Sigmoid colon (tissue), 7 donors: ENCODE data around the gene TEK. TPM values are rescaled to one million over a fixed set of nuclear protein-coding genes. Genes with fewer than 3 reads are reported as not detected.
A peak's percentile ranks its signal among the peaks of the same experiment; 100 is the strongest.

Source experiments
- DNase-seq: peaks from one replicate; pipeline ENCODE4 v3.0.0-alpha.2; 2019
- H3K27ac ChIP-seq, 4 donors: fragments of 200-600 bp; sonication (generic); one replicate each; pipeline ENCODE4 v1.5.1; 2016 to 2019; ENCODE audit warnings: mild to moderate bottlenecking in 1 of 4
- H3K27me3 ChIP-seq, 3 donors: fragments of 200-600 bp; sonication (generic); one replicate each; pipeline ENCODE4 v1.5.1; 2019; ENCODE audit warnings: mild to moderate bottlenecking in 1 of 3
- H3K36me3 ChIP-seq, 4 donors: fragments of 200-600 bp; sonication (generic); one replicate each; pipeline ENCODE4 v1.5.1; 2016 to 2019
- H3K4me1 ChIP-seq, 4 donors: fragments of 200-600 bp; sonication (generic); one replicate each; pipeline ENCODE4 v1.5.1; 2017 to 2019
- H3K4me3 ChIP-seq, 4 donors: fragments of 200-600 bp; sonication (generic); one replicate each; pipeline ENCODE4 v1.5.1; 2017 to 2019; ENCODE audit warnings: mild to moderate bottlenecking in 2 of 4, moderate library complexity in 1 of 4
- H3K9me3 ChIP-seq, 4 donors: fragments of 200-600 bp in 3 of 4; sonication (generic) in 3 of 4; one replicate each; pipeline versions ENCODE4 v1.5.1 to v1.6.1; 2013 to 2019
- CTCF ChIP-seq, 4 experiments: fragments of 450-650 bp in 3 of 4; fragments of 200-600 bp in 1 of 4; IDR thresholded peaks; one replicate each; pipeline ENCODE4 v1.5.1; 2016 to 2019; ENCODE audit warnings: antibody characterized with exemption in 4 of 4, mild to moderate bottlenecking in 3 of 4, moderate library complexity in 2 of 4
- EP300 ChIP-seq, 4 donors: sonication (generic); formaldehyde crosslinking; IDR thresholded peaks; one replicate each; pipeline ENCODE4 v1.6.1; 2017; ENCODE audit warnings: antibody characterized with exemption in 4 of 4
- POLR2A ChIP-seq, 2 donors: fragments of 450-650 bp; IDR thresholded peaks; one replicate each; pipeline ENCODE4 v1.6.1; 2016; ENCODE audit warnings: antibody characterized with exemption in 2 of 2, mild to moderate bottlenecking in 2 of 2, moderate library complexity in 2 of 2
- POLR2AphosphoS5 ChIP-seq, 4 donors: sonication (generic); formaldehyde crosslinking; IDR thresholded peaks; one replicate each; pipeline ENCODE4 v1.6.1; 2017; ENCODE audit warnings: antibody characterized with exemption in 4 of 4
- WGBS, 2 donors: extraction: QIAGEN DNeasy Blood & Tissue Kit; methylation state at CpG; one replicate each; pipeline ENCODE4 v1.1.7; 2013; 5-methylcytosine and 5-hydroxymethylcytosine counted together
- intact Hi-C: fragments of 100-400 bp; cut with DNase I; formaldehyde crosslinking; loops from one replicate; pipeline ENCODE4 v1.15.1; 2023
- polyA plus RNA-seq, 3 donors: library from polyadenylated mRNA; stranded (reverse); fragments of 200-250 nt; gene quantifications; one replicate each; pipeline ENCODE4 v1.2.3, GENCODE V29; 2013
- total RNA-seq, 4 donors: library from RNA; depleted of rRNA; stranded (reverse); fragments of >200 nt; gene quantifications; one replicate each; pipeline ENCODE4 v1.1.0, GENCODE V29; 2016
- donor health status: healthy with polysubstance abuse.
- donor health status: Bipolar disorder and iron deficiency.
- donor health status: healthy.

Gene TEK
- total and polyA plus RNA-seq, 7 donors, result 0.23 to 11.1 (median 5.8) TPM

- 83 to 92% methylated on average over 2 of the region's 2 CpGs for WGBS, 2 donors
These were observed 93.0 kb downstream of the TEK start for GRCh38 chr9:27202056-27202455.

DNA sequence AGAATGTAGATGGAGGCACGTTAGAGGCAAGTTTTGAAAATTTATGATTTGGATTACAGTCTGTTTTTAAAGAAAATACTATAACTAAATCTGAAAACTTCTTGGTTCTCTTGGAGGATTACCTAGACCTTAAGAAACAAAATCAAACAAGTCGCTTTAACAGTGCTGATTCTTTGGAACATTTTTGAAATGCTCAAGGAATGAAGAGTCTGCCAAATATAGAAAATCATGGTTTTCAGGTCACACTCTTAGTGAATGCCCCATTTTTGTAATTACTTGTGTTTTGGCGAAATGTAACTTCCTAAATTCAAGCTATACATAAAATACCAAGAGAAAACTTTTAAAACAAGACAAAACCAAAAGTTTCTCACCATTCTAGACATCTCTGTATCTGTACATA, 94.8 kb downstream of the TEK start:
- no peak overlapping the region for H3K27ac ChIP-seq
- no peak overlapping the region for H3K4me3 ChIP-seq
- TF ChIP-seq CTCF (IDR thresholded peaks at IDR 0.05) (no peak), EP300 (IDR thresholded peaks at IDR 0.05) (no peak), POLR2A (IDR thresholded peaks at IDR 0.05) (no peak), POLR2AphosphoS5 (IDR thresholded peaks at IDR 0.05) (no peak)
- H3K4me1 ChIP-seq, result peaks cover 0 to 8% (median 0%) of the 10 kb centered on the region in 4 donors
- DNase-seq, result no peak
- H3K9me3 ChIP-seq, result no peaks in the 10 kb centered on the region
- intact Hi-C loops, result no loop called here
- H3K27me3 ChIP-seq, result no peaks in the 10 kb centered on the region
- 86% methylated on average over 3 of the region's 3 CpGs for WGBS, 2 donors
- no peaks in the 10 kb centered on the region for H3K36me3 ChIP-seq

More at GRCh38 chr9:27202056-27202455, 93.0 kb downstream of the TEK start:
- intact Hi-C loops, result no loop called here
- DNase-seq, result no peak
- Histone ChIP-seq H3K4me3 (no peak overlapping the region), H3K27ac (no peak overlapping the region), H3K36me3 (no peaks in the 10 kb centered on the region), H3K9me3 (no peaks in the 10 kb centered on the region), H3K4me1 (no peaks in the 10 kb centered on the region), H3K27me3 (no peaks in the 10 kb centered on the region)
- TF ChIP-seq CTCF (IDR thresholded peaks at IDR 0.05) (no peak), EP300 (IDR thresholded peaks at IDR 0.05) (no peak), POLR2A (IDR thresholded peaks at IDR 0.05) (no peak), POLR2AphosphoS5 (IDR thresholded peaks at IDR 0.05) (no peak)

- intact Hi-C loops, result no loop called here
- no peak for TF ChIP-seq CTCF (IDR thresholded peaks at IDR 0.05)
- no peak for TF ChIP-seq POLR2AphosphoS5 (IDR thresholded peaks at IDR 0.05)
- TF ChIP-seq POLR2A (IDR thresholded peaks at IDR 0.05), result no peak
- no peak for TF ChIP-seq EP300 (IDR thresholded peaks at IDR 0.05)
- Histone ChIP-seq H3K36me3 (no peaks in the 10 kb centered on the region), H3K27me3 (no peaks in the 10 kb centered on the region), H3K4me3 (no peak overlapping the region), H3K9me3 (no peaks in the 10 kb centered on the region), H3K27ac (peak overlapping the region in 1 of 4 donors; percentile 30), H3K4me1 (peaks cover 0 to 16% (median 3%) of the 10 kb centered on the region in 4 donors)
- 86 to 87% methylated on average over 4 of the region's 4 CpGs for WGBS, 2 donors
- no peak for DNase-seq
These were observed 95.6 kb downstream of the TEK start for GRCh38 chr9:27204578-27204977.

- H3K27ac ChIP-seq, result peak overlapping the region in 1 of 4 donors; percentile 40
These were observed 96.2 kb downstream of the TEK start for GRCh38 chr9:27205198-27205597.

DNA sequence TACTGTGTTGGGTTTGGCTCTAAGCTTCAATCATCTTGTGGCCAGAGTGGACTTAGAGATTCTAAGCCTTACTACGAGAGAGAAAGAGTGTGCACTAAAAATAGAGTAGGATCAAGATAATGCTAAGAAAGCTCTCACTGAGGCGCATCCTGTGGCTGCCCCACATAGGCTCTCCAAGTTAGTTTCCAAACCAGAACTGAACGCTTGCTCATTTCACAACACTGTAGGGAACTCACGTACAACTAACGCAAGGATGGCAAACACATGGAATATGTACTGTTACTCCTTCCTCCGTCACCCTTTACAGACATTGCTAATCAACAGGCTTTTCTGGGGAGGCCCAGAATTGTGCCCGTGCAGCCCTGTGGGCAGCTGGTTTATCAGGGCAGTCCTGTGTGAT, 97.0 kb downstream of the TEK start:
- H3K4me3 ChIP-seq, result no peak overlapping the region
- WGBS, 2 donors, result 88% methylated on average over 7 of the region's 7 CpGs
- DNase-seq, result no peak
- peak overlapping the region in 2 of 4 donors; percentile 32 to 40 for H3K27ac ChIP-seq
- no peaks in the 10 kb centered on the region for H3K36me3 ChIP-seq
- H3K4me1 ChIP-seq, result peaks cover 0 to 16% (median 3%) of the 10 kb centered on the region in 4 donors
- H3K9me3 ChIP-seq, result no peaks in the 10 kb centered on the region
- intact Hi-C loops, result no loop called here
- TF ChIP-seq POLR2AphosphoS5 (IDR thresholded peaks at IDR 0.05) (no peak), EP300 (IDR thresholded peaks at IDR 0.05) (no peak), CTCF (IDR thresholded peaks at IDR 0.05) (no peak), POLR2A (IDR thresholded peaks at IDR 0.05) (no peak)
- H3K27me3 ChIP-seq, result no peaks in the 10 kb centered on the region

More at GRCh38 chr9:27205198-27205597, 96.2 kb downstream of the TEK start:
- 91 to 93% methylated on average over 2 of the region's 2 CpGs for WGBS, 2 donors
- Histone ChIP-seq H3K27me3 (no peaks in the 10 kb centered on the region), H3K4me3 (no peak overlapping the region), H3K4me1 (peaks cover 0 to 16% (median 3%) of the 10 kb centered on the region in 4 donors), H3K36me3 (no peaks in the 10 kb centered on the region), H3K9me3 (no peaks in the 10 kb centered on the region)
- TF ChIP-seq EP300 (IDR thresholded peaks at IDR 0.05) (no peak), POLR2AphosphoS5 (IDR thresholded peaks at IDR 0.05) (peak in 2 of 4 donors; percentile 36 to 54)
- intact Hi-C loops, result no loop called here
- no peak for DNase-seq
